ENCODE results near the gene LHX3.
A peak's percentile ranks its signal among the peaks of the same experiment; 100 is the strongest.

The LHX3 gene

DNA sequence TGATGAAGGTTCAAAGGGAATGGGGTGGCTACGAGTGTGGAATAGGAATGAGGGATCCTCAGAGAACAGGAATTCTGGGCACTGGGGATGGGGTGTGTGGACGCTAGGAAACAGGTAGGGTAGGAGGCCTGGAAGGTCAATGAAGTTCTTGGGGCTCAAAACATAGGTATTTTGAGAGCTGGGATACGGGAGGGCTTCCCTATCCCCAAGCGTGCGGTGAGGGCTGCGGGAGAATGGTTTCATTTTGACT lies 40.0 kb upstream of the LHX3 start:
- Histone ChIP-seq H3K79me2 (peaks cover 22% of the 10 kb centered on the region), H3K4me3 (ENCODE audit: low read depth, low read length) (peak overlapping the region; percentile 57), H3K4me1 (peaks cover 12% of the 10 kb centered on the region), H3K27ac (no peak overlapping the region), H3K9ac (no peak overlapping the region), H3K4me2 (ENCODE audit: low read length) (peak overlapping the region; percentile 61), H3K9me3 (ENCODE audit: control insufficient read depth, low read length) (no peaks in the 10 kb centered on the region), H3K27me3 (ENCODE audit: control insufficient read depth, insufficient read depth, low read length) (no peaks in the 10 kb centered on the region), H2AFZ (peak overlapping the region; percentile 46), H3K36me3 (ENCODE audit: control insufficient read depth, insufficient read depth, low read length) (no peaks in the 10 kb centered on the region)
- TF ChIP-seq, protein P1, sequence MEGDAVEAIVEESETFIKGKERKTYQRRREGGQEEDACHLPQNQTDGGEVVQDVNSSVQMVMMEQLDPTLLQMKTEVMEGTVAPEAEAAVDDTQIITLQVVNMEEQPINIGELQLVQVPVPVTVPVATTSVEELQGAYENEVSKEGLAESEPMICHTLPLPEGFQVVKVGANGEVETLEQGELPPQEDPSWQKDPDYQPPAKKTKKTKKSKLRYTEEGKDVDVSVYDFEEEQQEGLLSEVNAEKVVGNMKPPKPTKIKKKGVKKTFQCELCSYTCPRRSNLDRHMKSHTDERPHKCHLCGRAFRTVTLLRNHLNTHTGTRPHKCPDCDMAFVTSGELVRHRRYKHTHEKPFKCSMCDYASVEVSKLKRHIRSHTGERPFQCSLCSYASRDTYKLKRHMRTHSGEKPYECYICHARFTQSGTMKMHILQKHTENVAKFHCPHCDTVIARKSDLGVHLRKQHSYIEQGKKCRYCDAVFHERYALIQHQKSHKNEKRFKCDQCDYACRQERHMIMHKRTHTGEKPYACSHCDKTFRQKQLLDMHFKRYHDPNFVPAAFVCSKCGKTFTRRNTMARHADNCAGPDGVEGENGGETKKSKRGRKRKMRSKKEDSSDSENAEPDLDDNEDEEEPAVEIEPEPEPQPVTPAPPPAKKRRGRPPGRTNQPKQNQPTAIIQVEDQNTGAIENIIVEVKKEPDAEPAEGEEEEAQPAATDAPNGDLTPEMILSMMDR (IDR thresholded peaks at IDR 0.05), result no peak

DNA sequence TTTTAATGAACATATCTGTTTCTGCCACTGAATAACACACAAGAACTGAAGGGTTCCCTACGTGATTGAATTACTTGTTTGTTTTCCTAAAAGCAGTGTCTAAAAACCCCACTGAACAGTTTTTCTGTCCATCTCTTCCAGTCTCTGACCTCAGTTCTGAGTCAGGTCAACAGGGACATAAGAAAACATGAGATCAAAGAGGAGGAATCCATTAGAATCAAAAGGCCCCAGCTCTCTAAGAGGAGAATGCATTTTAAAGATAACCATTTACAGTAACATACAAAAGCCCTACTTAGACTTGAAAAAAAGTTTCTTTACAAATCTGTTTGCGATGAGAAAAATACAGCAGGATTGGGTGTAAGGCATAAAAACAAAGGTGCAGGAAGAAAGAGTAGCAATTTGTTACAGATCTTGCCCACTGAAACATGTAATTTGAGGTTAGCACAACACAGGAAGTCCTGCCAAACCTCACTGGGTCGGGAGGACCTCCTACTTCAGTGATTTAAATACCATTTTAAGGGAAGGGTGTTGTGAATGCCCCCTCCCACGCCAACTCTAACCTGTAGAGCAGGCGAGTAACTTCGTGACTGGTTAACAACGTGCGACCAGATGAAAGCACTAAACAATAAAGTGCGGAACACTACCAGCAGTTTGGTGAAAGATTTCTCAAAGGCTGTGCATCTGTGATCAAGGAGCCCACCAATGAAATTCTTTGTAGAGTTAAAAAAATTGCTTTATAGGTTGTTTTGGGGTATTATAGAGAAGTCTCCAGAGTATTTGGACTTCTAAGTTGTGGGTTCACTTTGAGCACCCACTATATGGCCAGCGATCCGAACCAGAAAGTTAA lies 39.4 kb upstream of the LHX3 start:
- Histone ChIP-seq H3K9me3 (ENCODE audit: control insufficient read depth, low read length) (no peaks in the 10 kb centered on the region), H3K4me2 (ENCODE audit: low read length) (peak overlapping the region; percentile 61), H3K27ac (no peak overlapping the region), H2AFZ (no peak overlapping the region), H3K9ac (no peak overlapping the region), H3K4me3 (ENCODE audit: low read depth, low read length) (peak overlapping the region; percentile 57), H3K4me1 (peaks cover 12% of the 10 kb centered on the region), H3K36me3 (ENCODE audit: control insufficient read depth, insufficient read depth, low read length) (no peaks in the 10 kb centered on the region), H3K27me3 (ENCODE audit: control insufficient read depth, insufficient read depth, low read length) (no peaks in the 10 kb centered on the region), H3K79me2 (peaks cover 22% of the 10 kb centered on the region)
- TF ChIP-seq, protein P1 (IDR thresholded peaks at IDR 0.05), result no peak

DNA sequence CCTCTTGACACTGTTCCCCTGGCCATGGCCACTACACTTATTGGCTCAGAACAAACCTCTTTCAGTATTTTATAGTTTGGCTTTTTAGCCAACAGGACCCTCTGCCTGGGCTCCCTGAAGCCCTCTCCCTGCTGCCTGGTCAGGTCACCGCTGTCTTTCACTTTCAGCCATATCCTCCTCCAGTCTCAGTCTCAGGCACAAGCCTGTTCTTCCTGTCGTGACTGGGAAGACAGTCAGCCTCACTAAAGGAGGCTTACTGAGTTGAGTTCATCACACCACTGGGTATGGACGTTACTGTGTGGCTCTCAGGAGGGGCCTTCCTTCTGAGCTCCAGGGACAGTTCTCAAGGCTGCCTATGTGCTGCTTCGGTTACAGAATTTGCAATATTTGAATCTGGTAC lies 38.7 kb upstream of the LHX3 start:
- no peaks in the 10 kb centered on the region for H3K9me3 ChIP-seq (ENCODE audit: control insufficient read depth, low read length)
- H3K4me1 ChIP-seq, result peaks cover 12% of the 10 kb centered on the region
- no peak overlapping the region for H2AFZ ChIP-seq
- H3K4me2 ChIP-seq (ENCODE audit: low read length), result no peak overlapping the region
- no peak overlapping the region for H3K27ac ChIP-seq
- H3K27me3 ChIP-seq (ENCODE audit: control insufficient read depth, insufficient read depth, low read length), result no peaks in the 10 kb centered on the region
- H3K36me3 ChIP-seq (ENCODE audit: control insufficient read depth, insufficient read depth, low read length), result no peaks in the 10 kb centered on the region
- no peak overlapping the region for H3K9ac ChIP-seq
- no peak overlapping the region for H3K4me3 ChIP-seq (ENCODE audit: low read depth, low read length)
- peaks cover 22% of the 10 kb centered on the region for H3K79me2 ChIP-seq
- TF ChIP-seq, protein P1 (IDR thresholded peaks at IDR 0.05), result no peak

DNA sequence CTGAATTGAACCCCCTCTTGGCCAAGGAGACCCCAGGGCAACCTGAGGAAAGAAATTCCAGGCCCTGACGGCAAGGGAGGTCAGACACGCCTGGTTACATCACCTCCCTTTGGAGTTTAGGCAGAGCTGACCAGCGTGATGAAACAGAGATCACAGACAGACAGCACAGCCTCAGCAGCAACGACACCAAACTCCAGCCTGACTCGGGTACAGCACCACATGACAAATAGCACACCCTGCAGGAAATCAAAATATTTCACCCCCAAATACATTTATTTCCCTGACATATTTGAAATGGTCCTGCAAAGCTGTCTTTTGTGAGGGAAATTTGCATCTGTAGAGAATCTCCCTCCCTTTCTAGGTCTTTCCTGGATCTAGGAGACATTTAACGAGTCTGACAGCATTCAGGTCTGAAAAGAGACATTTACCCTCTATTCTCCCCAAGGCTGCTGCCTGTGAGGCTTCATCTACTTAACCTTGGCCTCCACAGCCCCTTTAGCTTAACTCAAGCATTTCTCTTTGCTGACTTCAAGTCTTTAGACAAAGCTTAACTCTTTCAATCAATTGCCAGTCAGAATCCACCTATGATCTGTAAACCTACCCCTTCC lies 38.1 kb upstream of the LHX3 start:
- H3K9me3 ChIP-seq (ENCODE audit: control insufficient read depth, low read length), result no peaks in the 10 kb centered on the region
- H2AFZ ChIP-seq, result no peak overlapping the region
- H3K4me3 ChIP-seq (ENCODE audit: low read depth, low read length), result no peak overlapping the region
- no peak overlapping the region for H3K27ac ChIP-seq
- peaks cover 22% of the 10 kb centered on the region for H3K79me2 ChIP-seq
- no peak overlapping the region for H3K9ac ChIP-seq
- no peak overlapping the region for H3K4me2 ChIP-seq (ENCODE audit: low read length)
- TF ChIP-seq, protein P1 (IDR thresholded peaks at IDR 0.05), result no peak
- no peaks in the 10 kb centered on the region for H3K36me3 ChIP-seq (ENCODE audit: control insufficient read depth, insufficient read depth, low read length)
- peaks cover 12% of the 10 kb centered on the region for H3K4me1 ChIP-seq
- H3K27me3 ChIP-seq (ENCODE audit: control insufficient read depth, insufficient read depth, low read length), result no peaks in the 10 kb centered on the region

DNA sequence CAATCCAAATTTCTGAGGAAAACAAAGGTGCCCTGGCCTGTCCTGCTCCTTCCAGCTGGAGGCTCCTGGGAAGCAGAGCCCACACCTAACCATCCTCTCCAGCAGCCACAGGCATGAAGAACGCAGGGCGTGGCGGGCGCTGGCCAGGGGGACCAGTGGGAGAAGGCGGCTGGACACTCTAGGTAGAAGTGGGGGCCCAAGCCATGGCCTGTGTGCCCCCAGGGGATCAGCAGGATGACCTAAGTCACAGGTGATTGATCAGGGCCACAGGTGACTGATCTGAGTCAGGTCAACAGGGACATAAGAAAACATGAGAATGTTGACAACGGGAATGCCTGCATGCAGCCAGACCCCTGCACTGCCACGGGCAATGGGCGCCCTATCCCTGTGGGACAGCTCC lies 37.3 kb upstream of the LHX3 start:
- Histone ChIP-seq H3K4me1 (peaks cover 12% of the 10 kb centered on the region), H3K9me3 (ENCODE audit: control insufficient read depth, low read length) (no peaks in the 10 kb centered on the region), H3K9ac (no peak overlapping the region)

More for the DNA sequence above, 37.3 kb upstream of the LHX3 start:
- H3K27ac ChIP-seq, result no peak overlapping the region
- no peak overlapping the region for H3K4me2 ChIP-seq (ENCODE audit: low read length)
- H3K79me2 ChIP-seq, result peaks cover 22% of the 10 kb centered on the region
- H3K27me3 ChIP-seq (ENCODE audit: control insufficient read depth, insufficient read depth, low read length), result no peaks in the 10 kb centered on the region
- H3K4me3 ChIP-seq (ENCODE audit: low read depth, low read length), result no peak overlapping the region
- no peak overlapping the region for H2AFZ ChIP-seq
- TF ChIP-seq, protein P1 (IDR thresholded peaks at IDR 0.05), result no peak
- no peaks in the 10 kb centered on the region for H3K36me3 ChIP-seq (ENCODE audit: control insufficient read depth, insufficient read depth, low read length)
